Activated gamma-delta T cell (primary cell): ENCODE data around the gene SLC35E2B.
"Not testable (repeated sequence)": the region's sequence is repeated elsewhere in the genome, so short reads cannot be mapped to it uniquely, and the experiment has no call there.

Source experiments
- DNase-seq: peaks from one replicate; lab custom pipeline; 2025; lab: John Stamatoyannopoulos, UW

Gene SLC35E2B

DNA sequence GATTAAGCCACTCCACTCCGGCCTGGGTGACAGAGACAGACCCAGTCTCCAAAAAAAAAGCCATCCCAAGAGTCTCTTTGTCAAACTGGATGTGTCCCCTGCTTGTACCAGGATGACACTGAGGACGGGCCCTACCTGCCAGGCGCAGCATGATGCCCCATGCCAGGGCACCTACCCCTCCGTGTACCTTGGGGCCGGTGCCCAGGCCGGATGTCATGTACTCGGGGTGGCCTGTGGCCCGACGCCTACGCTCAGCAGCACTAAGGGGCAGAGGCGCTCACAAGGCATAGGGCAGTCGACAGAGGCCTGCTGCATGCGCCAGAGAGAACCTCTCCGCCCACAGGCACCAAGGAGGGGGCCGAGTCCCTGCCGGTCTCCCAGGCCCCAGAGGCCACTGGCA, 53.2 kb downstream of the SLC35E2B start:
- DNase-seq, result not testable (repeated sequence)

- not testable (repeated sequence) for DNase-seq
Observed at GRCh38 chr1:1638528-1638927, 54.1 kb downstream of the SLC35E2B start.

- DNase-seq, result not testable (repeated sequence)
Observed at GRCh38 chr1:1637479-1637875, 55.1 kb downstream of the SLC35E2B start.

- not testable (repeated sequence) for DNase-seq
Observed at GRCh38 chr1:1636621-1637478, 55.7 kb downstream of the SLC35E2B start.

GRCh38 chr1:1634613-1635012, 58.0 kb downstream of the SLC35E2B start:
- DNase-seq, result not testable (repeated sequence)

GRCh38 chr1:1633409-1633808, 59.2 kb downstream of the SLC35E2B start:
- not testable (repeated sequence) for DNase-seq

DNA sequence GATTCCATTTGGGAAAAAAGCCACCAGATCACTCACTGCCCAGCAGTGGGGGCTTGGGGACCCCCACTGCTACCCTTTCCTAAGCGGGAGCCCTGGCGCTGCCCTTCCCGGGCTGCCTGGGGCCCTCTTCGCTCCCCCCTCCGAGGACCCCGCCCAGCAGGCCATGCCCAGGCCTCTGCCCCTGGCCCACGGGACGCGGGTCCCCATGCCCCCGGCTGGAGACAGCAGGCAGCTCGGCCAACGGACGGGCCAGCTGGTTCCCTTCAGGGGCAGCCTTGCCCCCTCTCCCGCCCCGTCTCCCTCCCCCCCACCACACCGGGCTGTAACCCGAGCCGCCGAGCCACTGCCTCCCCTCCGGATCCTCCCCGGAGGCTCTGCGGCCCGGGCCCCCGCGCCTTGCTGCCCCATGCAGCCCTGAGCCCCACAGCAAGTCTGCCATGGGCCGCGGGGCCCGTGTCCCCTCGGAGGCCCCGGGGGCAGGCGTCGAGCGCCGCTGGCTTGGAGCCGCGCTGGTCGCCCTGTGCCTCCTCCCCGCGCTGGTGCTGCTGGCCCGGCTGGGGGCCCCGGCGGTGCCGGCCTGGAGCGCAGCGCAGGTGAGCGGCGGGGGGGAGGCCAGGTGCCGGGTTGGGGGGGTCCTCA, 60.7 kb downstream of the SLC35E2B start, which contains the start of gene MMP23B:
MMP23B (plus strand) TSS at position 392 of the 639 bp plus-strand sequence; CDS start at position 438, 46 bp downstream.
- no peak for DNase-seq

- DNase-seq, result peak; percentile 54
Observed at GRCh38 chr1:1630965-1631781, 61.4 kb downstream of the SLC35E2B start.

GRCh38 chr1:1630191-1630964, 62.2 kb downstream of the SLC35E2B start:
- DNase-seq, result peak; percentile 97

DNA sequence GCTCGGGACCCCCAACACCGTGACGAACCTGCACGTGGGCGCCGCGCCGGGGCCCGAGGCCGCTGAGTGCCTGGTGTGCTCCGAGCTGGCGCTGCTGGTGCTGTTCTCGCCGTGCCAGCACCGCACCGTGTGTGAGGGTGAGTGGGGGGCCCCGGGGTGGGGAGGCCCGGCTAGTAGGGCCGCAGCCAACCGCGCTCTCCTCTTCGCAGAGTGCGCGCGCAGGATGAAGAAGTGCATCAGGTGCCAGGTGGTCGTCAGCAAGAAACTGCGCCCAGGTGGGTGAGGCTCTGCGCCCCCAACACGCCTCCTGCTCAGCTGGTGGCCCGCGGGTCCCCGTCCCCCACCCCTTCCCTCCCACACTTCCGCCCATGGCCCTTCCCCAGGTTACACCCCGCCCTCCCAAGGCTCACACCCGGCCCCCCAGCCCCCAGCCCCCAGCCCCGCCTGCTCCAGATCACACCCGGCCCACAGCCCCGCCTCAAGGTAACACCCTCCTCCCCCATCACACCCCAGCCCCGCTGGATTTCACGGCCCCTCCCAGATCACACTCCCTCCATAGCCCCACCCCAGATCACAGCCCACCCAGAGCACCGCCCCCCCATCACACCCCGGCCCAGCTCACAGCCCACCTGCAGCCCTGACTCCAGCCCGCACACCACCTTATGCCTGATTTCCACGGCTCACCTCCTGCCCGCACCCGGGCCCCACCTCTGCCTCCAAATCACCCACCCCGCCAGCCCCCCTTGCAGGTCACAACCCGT, 63.0 kb downstream of the SLC35E2B start:
- DNase-seq, result peak; percentile 89

DNA sequence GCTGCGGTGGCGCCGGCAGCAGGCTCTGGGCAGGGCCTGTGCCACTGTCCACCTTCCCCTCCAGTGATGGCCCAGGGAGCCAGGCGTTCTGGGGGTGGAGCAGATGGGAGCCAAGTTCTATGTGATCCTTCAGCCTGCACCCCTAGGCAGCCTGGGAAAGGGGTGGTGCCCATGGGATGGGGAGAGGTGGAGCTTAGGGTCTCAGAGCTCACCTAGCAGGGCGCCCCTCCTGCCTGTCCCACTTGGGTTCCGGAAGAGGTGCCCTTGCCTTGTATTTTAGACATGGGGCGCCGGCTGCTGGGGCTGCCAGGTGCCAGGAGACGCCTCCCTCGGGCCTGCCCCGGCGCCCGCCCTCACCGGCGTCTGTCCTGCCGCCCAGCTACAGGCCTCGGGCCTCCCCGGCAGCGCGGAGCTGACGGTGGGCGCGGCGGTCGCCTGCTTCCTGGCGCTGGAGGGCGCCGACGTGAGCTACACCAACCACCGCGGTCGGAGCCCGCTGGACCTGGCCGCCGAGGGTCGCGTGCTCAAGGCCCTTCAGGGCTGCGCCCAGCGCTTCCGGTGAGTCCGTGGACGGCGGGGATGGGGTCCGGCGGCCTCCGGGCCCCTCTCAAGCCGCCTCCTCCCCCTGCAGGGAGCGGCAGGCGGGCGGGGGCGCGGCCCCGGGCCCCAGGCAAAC, 63.7 kb downstream of the SLC35E2B start:
- peak; percentile 46 for DNase-seq

- DNase-seq, result no peak
Observed at GRCh38 chr1:1627829-1628753, 64.5 kb downstream of the SLC35E2B start.

DNA sequence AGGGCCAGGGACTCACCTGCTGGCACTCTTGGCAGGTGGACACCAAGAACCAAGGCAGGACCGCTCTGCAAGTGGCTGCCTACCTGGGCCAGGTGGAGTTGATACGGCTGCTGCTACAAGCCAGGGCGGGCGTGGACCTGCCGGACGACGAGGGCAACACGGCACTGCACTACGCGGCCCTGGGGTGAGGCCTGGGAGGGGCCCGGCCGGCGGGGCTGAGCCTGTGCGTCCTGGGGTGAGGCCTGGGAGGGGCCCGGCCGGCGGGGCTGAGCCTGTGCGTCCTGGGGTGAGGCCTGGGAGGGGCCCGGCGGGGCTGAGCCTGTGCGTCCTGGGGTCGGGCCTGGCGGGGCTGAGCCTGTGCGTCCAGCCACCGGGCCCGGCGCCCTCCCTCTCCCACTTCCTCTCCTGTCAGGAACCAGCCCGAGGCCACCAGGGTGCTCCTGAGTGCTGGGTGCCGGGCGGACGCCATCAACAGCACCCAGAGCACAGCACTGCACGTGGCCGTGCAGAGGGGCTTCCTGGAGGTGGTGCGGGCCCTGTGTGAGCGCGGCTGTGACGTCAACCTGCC, 65.2 kb downstream of the SLC35E2B start:
- no peak for DNase-seq

DNA sequence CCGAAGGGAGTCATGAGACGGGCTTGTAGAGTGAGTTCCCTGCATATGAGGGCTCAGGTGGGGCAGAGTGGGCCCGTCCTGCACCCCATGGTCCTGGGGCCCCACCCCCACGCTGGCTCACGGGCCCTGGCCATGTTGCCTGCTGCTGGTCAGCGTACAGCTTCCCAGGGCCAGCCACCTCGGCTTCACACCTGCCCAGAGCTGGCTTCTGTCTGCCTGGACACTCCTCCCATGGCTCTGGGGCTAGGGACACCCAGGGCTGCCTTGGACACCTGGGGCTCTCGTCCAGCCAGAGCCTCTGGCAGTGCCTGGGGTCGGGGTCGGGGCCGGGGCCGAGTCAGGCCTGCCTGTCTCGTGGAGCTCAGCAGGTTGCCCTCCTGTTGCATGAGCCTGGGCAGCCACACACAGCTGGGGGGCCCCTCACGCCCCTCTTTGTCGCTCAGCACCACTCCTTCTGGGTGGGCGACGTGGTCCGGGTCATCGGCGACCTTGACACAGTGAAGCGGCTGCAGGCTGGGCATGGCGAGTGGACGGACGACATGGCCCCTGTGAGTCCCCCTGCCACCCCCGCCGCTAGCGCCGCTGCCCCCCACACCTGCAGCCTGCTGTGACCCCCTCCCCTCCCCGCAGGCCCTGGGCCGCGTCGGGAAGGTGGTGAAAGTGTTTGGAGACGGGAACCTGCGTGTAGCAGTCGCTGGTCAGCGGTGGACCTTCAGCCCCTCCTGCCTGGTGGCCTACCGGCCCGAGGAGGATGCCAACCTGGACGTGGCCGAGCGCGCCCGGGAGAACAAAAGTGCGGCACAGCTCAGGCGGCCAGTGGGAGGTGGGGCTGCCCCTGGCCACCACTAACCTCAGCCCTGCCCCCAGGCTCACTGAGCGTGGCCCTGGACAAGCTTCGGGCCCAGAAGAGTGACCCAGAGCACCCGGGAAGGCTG, 66.1 kb downstream of the SLC35E2B start:
- DNase-seq, result no peak

DNA sequence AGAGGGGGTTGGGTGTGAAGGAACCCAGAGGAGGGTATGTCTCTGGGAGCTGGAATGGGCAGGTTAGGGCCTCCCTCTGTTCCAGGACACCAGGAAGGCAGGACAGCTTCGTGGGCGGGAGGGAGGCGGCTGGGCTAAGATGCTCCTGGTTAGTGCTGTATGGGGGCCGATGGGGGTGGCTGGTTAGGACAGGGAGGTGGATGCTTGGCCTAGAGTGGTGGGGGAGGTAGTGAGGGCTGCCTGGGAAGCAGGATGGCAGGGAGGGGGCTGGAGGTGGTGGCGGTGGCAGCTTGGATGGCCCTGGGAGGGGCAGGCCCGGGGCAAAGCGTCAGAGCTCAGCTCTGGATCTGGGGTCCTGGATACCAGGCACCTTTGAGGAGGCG, 66.8 kb downstream of the SLC35E2B start:
- DNase-seq, result no peak

- DNase-seq, result no peak
Observed at GRCh38 chr1:1625404-1625775, 67.2 kb downstream of the SLC35E2B start.
